ENCODE data around the gene MAN2C1.
"Not testable (repeated sequence)": the region's sequence is repeated elsewhere in the genome, so short reads cannot be mapped to it uniquely, and the experiment has no call there.

DNA sequence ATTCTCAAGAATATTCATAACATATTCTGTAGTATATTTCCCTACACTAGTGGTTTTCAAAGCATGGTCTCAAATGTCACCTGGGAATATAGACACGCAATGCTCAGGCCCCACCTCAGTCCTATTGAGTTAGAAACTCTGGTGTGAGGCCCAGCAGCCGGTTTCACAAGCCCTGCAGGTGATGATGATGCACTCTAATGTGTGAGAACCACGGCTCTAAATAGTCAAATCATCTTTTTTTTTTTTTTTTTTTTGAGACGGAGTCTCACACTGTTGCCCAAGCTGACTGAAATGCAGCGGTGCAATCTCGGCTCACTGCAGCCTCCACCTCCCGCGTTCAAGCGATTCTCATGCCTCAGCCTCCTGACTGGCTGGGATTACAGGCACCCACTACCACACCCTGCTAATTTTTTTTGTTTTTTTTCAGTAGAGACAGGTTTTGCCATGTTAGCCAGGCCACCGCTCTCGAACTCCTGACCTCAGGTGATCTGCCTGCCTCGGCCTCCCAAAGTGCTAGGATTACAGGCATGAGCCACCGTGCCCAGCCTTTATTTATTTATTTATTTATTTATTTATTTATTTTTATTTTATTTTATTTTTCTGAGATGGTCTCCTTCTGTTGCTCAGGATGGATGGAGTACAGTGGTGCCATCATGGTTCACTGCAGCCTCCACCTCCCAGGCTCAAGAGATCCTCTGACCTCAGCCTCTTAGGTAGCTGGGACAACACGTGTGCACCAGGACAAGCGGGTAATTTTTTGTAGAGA lies 34.6 kb downstream of the MAN2C1 start:
- TF ChIP-seq, protein P1, sequence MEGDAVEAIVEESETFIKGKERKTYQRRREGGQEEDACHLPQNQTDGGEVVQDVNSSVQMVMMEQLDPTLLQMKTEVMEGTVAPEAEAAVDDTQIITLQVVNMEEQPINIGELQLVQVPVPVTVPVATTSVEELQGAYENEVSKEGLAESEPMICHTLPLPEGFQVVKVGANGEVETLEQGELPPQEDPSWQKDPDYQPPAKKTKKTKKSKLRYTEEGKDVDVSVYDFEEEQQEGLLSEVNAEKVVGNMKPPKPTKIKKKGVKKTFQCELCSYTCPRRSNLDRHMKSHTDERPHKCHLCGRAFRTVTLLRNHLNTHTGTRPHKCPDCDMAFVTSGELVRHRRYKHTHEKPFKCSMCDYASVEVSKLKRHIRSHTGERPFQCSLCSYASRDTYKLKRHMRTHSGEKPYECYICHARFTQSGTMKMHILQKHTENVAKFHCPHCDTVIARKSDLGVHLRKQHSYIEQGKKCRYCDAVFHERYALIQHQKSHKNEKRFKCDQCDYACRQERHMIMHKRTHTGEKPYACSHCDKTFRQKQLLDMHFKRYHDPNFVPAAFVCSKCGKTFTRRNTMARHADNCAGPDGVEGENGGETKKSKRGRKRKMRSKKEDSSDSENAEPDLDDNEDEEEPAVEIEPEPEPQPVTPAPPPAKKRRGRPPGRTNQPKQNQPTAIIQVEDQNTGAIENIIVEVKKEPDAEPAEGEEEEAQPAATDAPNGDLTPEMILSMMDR (IDR thresholded peaks at IDR 0.05): not testable (repeated sequence)
- not testable (repeated sequence) for TF ChIP-seq POLR2A (IDR thresholded peaks at IDR 0.05)
